Fibroblast of lung (primary cell): ENCODE measurements around the gene ITGA8. TPM values are rescaled to one million over a fixed set of nuclear protein-coding genes. Genes with fewer than 3 reads are reported as not detected.

Experiments
- DNase-seq, 2 donors: peaks; one replicate each; pipeline versions ENCODE4 v3.0.0 to v3.0.0-alpha.2; 2010; ENCODE audit warnings: low read depth in 2 of 2
- H2AFZ ChIP-seq: 2 replicates; pipeline ENCODE4 v1.5.1; 2012; ENCODE audit warnings: low read length, control low read depth, inconsistent platforms
- H3K27ac ChIP-seq: 2 replicates; pipeline ENCODE4 v1.5.1; 2011; ENCODE audit warnings: low read length, control low read depth; ENCODE audit not compliant: insufficient read depth
- H3K27me3 ChIP-seq: 2 replicates; pipeline ENCODE4 v1.5.1; 2011; ENCODE audit warnings: mild to moderate bottlenecking, low read length; ENCODE audit not compliant: control insufficient read depth, insufficient read depth
- H3K36me3 ChIP-seq: 2 replicates; pipeline ENCODE4 v1.5.1; 2011; ENCODE audit warnings: low read length; ENCODE audit not compliant: control insufficient read depth, insufficient read depth
- H3K4me1 ChIP-seq: 2 replicates; pipeline ENCODE4 v1.5.1; 2011; ENCODE audit warnings: low read length; ENCODE audit not compliant: control insufficient read depth, insufficient read depth; ENCODE audit errors: extremely low read depth
- H3K4me2 ChIP-seq: 2 replicates; pipeline ENCODE4 v1.5.1; 2011; ENCODE audit warnings: low read length, control low read depth; ENCODE audit not compliant: insufficient read depth; ENCODE audit errors: extremely low read depth
- H3K4me3 ChIP-seq, 4 experiments: fragments of 200-600 bp in 1 of 4; sonication (generic) in 1 of 4; replicated peaks in 1 of 4; 2 replicates each; pipeline ENCODE4 v1.5.1; 2011 to 2016; ENCODE audit warnings: low read length in 4 of 4, low read depth in 3 of 4, mild to moderate bottlenecking in 3 of 4, control low read depth in 2 of 4, inconsistent platforms in 1 of 4, mixed read lengths in 1 of 4; ENCODE audit not compliant: insufficient read depth in 1 of 4; ENCODE audit errors: control extremely low read depth in 1 of 4
- H3K79me2 ChIP-seq: 2 replicates; pipeline ENCODE4 v1.5.1; 2012; ENCODE audit warnings: mild to moderate bottlenecking, low read length, inconsistent platforms; ENCODE audit not compliant: control insufficient read depth, insufficient read depth
- H3K9ac ChIP-seq: 2 replicates; pipeline ENCODE4 v1.5.1; 2011; ENCODE audit warnings: mild to moderate bottlenecking, low read length, control low read depth; ENCODE audit not compliant: insufficient read depth
- H3K9me3 ChIP-seq: 2 replicates; pipeline ENCODE4 v1.5.1; 2012; ENCODE audit warnings: low read depth, low read length; ENCODE audit not compliant: control insufficient read depth, insufficient read depth
- H4K20me1 ChIP-seq: 2 replicates; pipeline ENCODE4 v1.5.1; 2011; ENCODE audit warnings: low read length; ENCODE audit not compliant: control insufficient read depth, insufficient read depth; ENCODE audit errors: extremely low read depth
- EZH2 ChIP-seq: IDR thresholded peaks from 2 replicates; pipeline ENCODE4 v1.5.1; 2012; ENCODE audit warnings: low read length, control low read depth, mild to moderate bottlenecking; ENCODE audit errors: missing control alignments
- polyA plus RNA-seq, 2 donors: library from polyadenylated mRNA; depleted of rRNA in 1 of 2; stranded (reverse) in 1 of 2; unstranded in 1 of 2; fragments of >200 nt; gene quantifications; 2 replicates each; pipeline ENCODE4 v1.2.1, GENCODE V29; 2011 to 2012; ENCODE audit warnings: missing spikeins in 1 of 2
- total RNA-seq: library from RNA; depleted of rRNA; stranded (reverse); fragments of >200 nt; gene quantifications from 2 replicates; pipeline ENCODE4 v1.2.1, GENCODE V29; 2014
- TF ChIP-seq, protein P1 (sequence below), 2 donors: IDR thresholded peaks in 1 of 2; conservative IDR thresholded peaks in 1 of 2; 1 replicate in 1 of 2; 2 replicates in 1 of 2; pipeline ENCODE4 v1.5.1; 2011 to 2012; ENCODE audit warnings: low read length in 2 of 2, control low read depth in 1 of 2, inconsistent platforms in 1 of 2, low read depth in 1 of 2, mild to moderate bottlenecking in 1 of 2

Gene ITGA8
- total and polyA plus RNA-seq, 2 donors (not counting 1 experiment from before 2014, with no cell fraction given) = 0.62 to 0.99 TPM

DNA sequence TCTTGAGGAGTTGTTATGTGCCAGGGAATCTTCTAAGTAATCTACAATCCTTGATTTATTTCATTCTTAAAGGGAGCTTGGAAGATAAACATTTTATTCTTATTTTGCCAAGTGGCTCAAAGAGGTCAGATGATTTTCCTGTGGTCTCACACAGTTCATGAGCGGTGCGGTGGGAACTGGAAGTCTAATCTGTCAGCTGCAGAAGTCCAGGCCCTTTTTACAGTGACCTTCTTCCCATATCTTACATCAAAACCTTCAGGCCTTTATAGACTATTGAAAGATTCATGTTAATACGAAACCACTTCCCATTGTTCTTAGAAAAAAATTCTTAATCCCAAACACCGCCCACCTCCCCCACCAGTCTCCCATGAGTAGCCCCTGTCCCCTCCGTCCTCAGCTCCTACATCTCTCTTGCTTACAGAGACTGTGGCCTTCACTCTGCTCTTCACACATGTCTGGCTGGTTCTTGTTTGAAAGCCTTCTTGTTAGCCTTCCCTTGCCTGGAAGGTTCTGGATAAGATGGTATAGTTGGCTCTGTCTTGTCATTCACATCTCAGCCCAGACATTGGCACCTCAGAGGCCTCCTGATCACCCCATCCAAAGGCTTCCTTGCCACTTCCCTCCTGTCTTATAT lies 61.5 kb downstream of the ITGA8 start:
- H3K27me3 ChIP-seq = no peaks in the 10 kb centered on the region
- H3K36me3 ChIP-seq = no peaks in the 10 kb centered on the region
- H3K9me3 ChIP-seq = no peaks in the 10 kb centered on the region
- H3K4me1 ChIP-seq = no peaks in the 10 kb centered on the region
- TF ChIP-seq EZH2 = no peak
- TF ChIP-seq, protein P1, sequence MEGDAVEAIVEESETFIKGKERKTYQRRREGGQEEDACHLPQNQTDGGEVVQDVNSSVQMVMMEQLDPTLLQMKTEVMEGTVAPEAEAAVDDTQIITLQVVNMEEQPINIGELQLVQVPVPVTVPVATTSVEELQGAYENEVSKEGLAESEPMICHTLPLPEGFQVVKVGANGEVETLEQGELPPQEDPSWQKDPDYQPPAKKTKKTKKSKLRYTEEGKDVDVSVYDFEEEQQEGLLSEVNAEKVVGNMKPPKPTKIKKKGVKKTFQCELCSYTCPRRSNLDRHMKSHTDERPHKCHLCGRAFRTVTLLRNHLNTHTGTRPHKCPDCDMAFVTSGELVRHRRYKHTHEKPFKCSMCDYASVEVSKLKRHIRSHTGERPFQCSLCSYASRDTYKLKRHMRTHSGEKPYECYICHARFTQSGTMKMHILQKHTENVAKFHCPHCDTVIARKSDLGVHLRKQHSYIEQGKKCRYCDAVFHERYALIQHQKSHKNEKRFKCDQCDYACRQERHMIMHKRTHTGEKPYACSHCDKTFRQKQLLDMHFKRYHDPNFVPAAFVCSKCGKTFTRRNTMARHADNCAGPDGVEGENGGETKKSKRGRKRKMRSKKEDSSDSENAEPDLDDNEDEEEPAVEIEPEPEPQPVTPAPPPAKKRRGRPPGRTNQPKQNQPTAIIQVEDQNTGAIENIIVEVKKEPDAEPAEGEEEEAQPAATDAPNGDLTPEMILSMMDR (conservative IDR thresholded peaks at IDR 0.05 in 1 of 2, IDR thresholded peaks at IDR 0.05 in 1 of 2; ENCODE audit: low read depth in 1 of 2, low read length in 2 of 2) = no peak
- H3K27ac ChIP-seq = no peak overlapping the region
- DNase-seq = no peak
- no peak overlapping the region for H3K4me2 ChIP-seq
- H3K4me3 ChIP-seq = no peak overlapping the region
- no peaks in the 10 kb centered on the region for H3K79me2 ChIP-seq
- no peaks in the 10 kb centered on the region for H4K20me1 ChIP-seq
- no peak overlapping the region for H3K9ac ChIP-seq
- H2AFZ ChIP-seq = no peak overlapping the region

DNA sequence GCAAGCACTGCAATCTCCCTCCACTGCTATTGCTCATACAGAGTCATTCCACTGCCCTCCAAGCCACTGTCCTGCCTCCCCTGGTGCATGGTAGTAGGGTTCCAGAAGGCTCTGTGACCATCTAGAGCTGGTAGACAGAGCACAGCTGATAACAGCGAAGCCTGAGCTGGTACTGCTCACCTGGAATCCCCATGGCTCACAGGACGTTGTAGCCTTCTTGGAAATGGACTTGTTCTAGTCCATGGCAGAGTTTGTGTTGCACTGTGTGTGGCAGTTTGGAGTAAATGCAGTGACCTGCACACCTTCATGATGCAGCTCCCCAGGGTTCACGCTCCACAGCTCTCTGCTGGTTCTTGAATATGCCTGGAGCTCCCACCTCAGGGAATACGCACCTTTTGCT lies 67.0 kb downstream of the ITGA8 start:
- no peak overlapping the region for H2AFZ ChIP-seq
- DNase-seq = no peak
- no peak overlapping the region for H3K27ac ChIP-seq
- TF ChIP-seq EZH2 = no peak
- TF ChIP-seq, protein P1 (conservative IDR thresholded peaks at IDR 0.05 in 1 of 2, IDR thresholded peaks at IDR 0.05 in 1 of 2; ENCODE audit: low read depth in 1 of 2, low read length in 2 of 2) = no peak
- no peaks in the 10 kb centered on the region for H3K27me3 ChIP-seq
- H3K4me1 ChIP-seq = no peaks in the 10 kb centered on the region
- no peaks in the 10 kb centered on the region for H3K9me3 ChIP-seq
- no peak overlapping the region for H3K9ac ChIP-seq
- H3K79me2 ChIP-seq = no peaks in the 10 kb centered on the region
- no peak overlapping the region for H3K4me2 ChIP-seq
- H3K4me3 ChIP-seq = no peak overlapping the region
- H3K36me3 ChIP-seq = no peaks in the 10 kb centered on the region
- no peaks in the 10 kb centered on the region for H4K20me1 ChIP-seq

DNA sequence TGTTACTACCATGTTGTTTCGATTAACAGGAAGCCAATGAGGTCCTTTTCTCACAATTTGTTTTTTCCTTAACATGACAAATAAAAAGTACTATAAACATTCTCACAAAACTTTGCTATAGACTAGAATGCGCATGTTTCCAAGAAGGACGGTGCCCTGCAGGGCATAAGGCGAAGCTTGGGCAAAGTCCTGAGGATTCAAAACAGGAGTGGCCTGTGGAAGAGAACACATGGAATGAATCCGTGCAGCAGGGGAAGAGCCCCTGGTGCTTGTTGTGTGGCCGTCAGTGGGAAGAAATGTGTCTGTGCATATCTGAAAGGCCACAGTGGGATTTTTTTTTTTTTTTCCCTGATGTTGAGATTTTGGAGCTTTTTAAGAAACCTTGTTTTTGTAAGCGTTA lies 67.6 kb downstream of the ITGA8 start:
- H2AFZ ChIP-seq = no peak overlapping the region

More for the DNA sequence above, 67.6 kb downstream of the ITGA8 start:
- no peaks in the 10 kb centered on the region for H3K36me3 ChIP-seq
- H3K9ac ChIP-seq = no peak overlapping the region
- H3K27me3 ChIP-seq = no peaks in the 10 kb centered on the region
- no peaks in the 10 kb centered on the region for H3K4me1 ChIP-seq
- TF ChIP-seq EZH2 = no peak
- TF ChIP-seq, protein P1 (conservative IDR thresholded peaks at IDR 0.05 in 1 of 2, IDR thresholded peaks at IDR 0.05 in 1 of 2; ENCODE audit: low read depth in 1 of 2, low read length in 2 of 2) = no peak
- no peaks in the 10 kb centered on the region for H3K79me2 ChIP-seq
- H3K27ac ChIP-seq = no peak overlapping the region
- DNase-seq = no peak
- no peaks in the 10 kb centered on the region for H4K20me1 ChIP-seq
- H3K9me3 ChIP-seq = no peaks in the 10 kb centered on the region
- no peak overlapping the region for H3K4me2 ChIP-seq
- H3K4me3 ChIP-seq = no peak overlapping the region
